HAP-1 (cell line): Measurements from ENCODE around the gene SFSWAP.
"Not testable (repeated sequence)": the region's sequence is repeated elsewhere in the genome, so short reads cannot be mapped to it uniquely, and the experiment has no call there.

Source experiments
- DNase-seq, 2 experiments: peaks; one replicate each; pipeline ENCODE4 v3.0.0-alpha.2; 2016 to 2020; ENCODE audit warnings: low spot score in 2 of 2
- H3K27me3 ChIP-seq: fragments of 250-450 bp; sonication (Bioruptor Pico); 2 replicates; pipeline ENCODE4 v1.5.1; 2020; ENCODE audit warnings: low read depth, mild to moderate bottlenecking, moderate library complexity
- H3K36me3 ChIP-seq: fragments of 250-450 bp; sonication (Bioruptor Pico); replicated peaks from 2 replicates; pipeline ENCODE4 v1.5.1; 2020; ENCODE audit warnings: mild to moderate bottlenecking
- H3K4me1 ChIP-seq: fragments of 250-450 bp; sonication (Bioruptor Pico); 2 replicates; pipeline ENCODE4 v1.5.1; 2020; ENCODE audit warnings: mild to moderate bottlenecking
- H3K4me3 ChIP-seq: fragments of 250-450 bp; sonication (Bioruptor Pico); 2 replicates; pipeline ENCODE4 v1.5.1; 2020; ENCODE audit warnings: mild to moderate bottlenecking, moderate library complexity
- H3K9me3 ChIP-seq: fragments of 250-450 bp; sonication (Bioruptor Pico); 2 replicates; pipeline ENCODE4 v1.5.1; 2020; ENCODE audit warnings: mild to moderate bottlenecking, moderate library complexity
- in situ Hi-C: fragments of 300-500 bp; cut with MboI; formaldehyde crosslinking; loops from 3 replicates; pipeline ENCODE4 v1.14.3; 2020; ENCODE audit warnings: low sequenced_read_pairs, inconsistent platforms, mixed read lengths

Gene SFSWAP

DNA sequence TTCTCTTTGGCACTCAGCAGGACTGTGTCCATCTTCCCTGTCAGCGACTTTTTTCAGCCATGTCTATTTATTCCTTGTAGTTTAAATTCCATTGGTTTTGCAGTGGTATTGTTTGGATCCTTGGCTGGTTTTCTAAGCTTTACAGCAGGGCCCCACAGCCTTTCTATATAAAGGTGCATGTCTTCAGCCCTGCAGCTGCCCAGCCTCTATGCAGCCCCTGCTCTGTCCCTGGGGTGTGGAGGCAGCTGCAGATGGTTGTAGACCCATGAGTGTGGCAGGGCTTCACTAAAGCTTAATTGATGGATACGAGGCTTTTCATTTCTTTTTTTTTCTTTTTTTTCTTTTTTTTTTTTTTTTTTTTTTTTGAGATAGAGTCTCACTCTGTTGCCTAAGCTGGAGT is 29.7 kb downstream of the SFSWAP start:
- no peak for DNase-seq
- Histone ChIP-seq H3K36me3 (peaks cover 52% of the 10 kb centered on the region), H3K27me3 (no peaks in the 10 kb centered on the region), H3K4me3 (no peak overlapping the region), H3K9me3 (peaks cover 10% of the 10 kb centered on the region), H3K4me1 (no peaks in the 10 kb centered on the region)
- in situ Hi-C loops: no loop called here

DNA sequence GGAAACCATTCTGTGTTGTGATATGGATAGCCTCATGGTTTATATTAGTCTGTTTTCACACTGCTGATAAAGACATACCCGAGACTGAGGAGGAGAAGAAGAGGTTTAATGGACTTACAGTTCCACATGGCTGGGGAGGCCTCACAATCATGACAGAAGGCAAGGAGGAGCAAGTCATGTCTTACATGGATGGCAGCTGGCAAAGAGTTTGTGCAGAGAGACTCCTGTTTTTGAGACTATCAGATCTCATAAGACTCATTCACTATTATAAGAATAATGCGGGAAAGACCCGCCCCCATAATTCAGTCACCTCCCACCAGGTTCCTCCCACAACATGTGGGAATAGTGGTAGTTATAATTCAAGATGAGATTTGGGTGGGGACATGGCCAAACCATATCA is 31.9 kb downstream of the SFSWAP start:
- DNase-seq, H3K9me3 ChIP-seq, H3K4me3 ChIP-seq, H3K27me3 ChIP-seq, H3K4me1 ChIP-seq, in situ Hi-C loops: not testable (repeated sequence)
- peaks cover 63% of the 10 kb centered on the region for H3K36me3 ChIP-seq

DNA sequence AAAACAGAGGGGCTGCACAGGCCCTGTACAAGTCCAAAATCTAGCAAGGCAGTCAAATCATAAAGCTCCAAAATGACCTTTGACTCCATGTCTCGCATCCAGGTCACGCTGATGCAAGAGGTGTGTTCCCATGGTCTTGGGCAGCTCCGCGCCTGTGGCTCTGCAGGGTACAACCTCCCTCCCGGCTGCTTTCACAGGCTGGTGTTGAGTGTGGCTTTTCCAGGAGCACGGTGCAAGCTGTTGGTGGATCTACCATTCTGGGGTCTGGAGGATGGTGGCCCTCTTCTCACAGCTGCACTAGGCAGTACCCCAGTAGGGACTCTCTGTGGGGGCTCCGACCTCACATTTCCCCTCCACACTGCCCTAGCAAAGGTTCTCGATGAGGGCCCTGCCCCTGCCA is 32.5 kb downstream of the SFSWAP start:
- H3K27me3 ChIP-seq, H3K9me3 ChIP-seq, H3K4me1 ChIP-seq, DNase-seq, in situ Hi-C loops, H3K4me3 ChIP-seq: not testable (repeated sequence)
- H3K36me3 ChIP-seq: peaks cover 59% of the 10 kb centered on the region

DNA sequence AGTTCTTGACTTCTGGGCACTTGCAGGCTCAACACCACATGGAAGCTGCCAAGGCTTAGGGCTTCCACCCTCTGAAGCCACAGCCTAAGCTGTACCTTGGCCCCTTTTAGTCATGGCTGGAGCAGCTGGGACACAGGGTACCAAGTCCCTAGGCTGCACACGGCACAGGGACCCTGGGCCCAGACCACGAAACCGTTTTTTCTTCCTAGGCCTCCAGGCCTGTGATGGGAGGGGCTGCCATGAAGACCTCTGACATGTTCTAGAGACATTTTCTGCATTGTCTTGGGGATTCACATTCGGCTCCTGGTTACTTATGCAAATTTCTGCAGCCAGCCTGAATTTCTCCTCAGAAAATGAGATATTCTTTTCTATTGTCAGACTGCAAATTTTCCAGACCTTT is 33.0 kb downstream of the SFSWAP start:
- H3K4me3 ChIP-seq, H3K9me3 ChIP-seq, in situ Hi-C loops, H3K4me1 ChIP-seq, H3K27me3 ChIP-seq, DNase-seq: not testable (repeated sequence)
- peaks cover 58% of the 10 kb centered on the region for H3K36me3 ChIP-seq

DNA sequence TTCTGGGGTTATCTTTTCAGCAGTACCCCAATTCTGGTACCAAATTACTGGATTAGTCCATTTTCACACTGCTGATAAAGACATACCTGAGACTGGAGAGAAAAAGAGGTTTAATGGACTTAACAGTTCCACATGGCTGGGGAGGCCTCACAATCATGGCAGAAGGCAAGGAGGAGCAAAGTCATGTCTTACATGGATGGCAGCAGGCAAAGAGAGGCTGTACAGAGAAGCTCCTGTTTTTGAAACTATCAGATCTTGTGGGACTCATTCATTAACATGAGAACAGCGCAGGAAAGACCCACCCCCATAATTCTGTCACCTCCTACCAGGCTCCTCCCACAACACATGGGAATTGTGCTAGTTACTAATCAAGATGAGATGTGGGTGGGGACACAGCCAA is 33.8 kb downstream of the SFSWAP start:
- H3K4me1 ChIP-seq, H3K9me3 ChIP-seq, in situ Hi-C loops, H3K4me3 ChIP-seq, DNase-seq, H3K27me3 ChIP-seq: not testable (repeated sequence)
- peaks cover 61% of the 10 kb centered on the region for H3K36me3 ChIP-seq

DNA sequence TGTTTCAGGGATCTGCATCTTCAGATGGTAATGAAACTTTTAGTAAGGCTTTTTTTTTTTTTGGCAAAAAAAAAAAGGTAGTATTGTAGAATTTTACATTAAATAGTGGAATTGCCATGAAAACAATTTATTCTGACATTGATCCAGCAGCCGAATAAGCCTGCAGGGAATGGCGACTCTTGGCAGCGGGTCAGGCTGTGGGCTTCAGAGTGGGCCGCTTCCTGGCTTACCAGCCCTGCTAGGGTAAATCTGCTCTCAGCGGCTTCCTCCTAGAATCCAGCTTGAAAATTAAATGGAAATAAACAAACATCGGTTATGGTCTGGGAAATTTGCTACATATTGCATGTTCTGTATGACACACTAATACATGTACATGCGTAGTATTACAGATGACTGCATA is 34.8 kb downstream of the SFSWAP start:
- in situ Hi-C loops: no loop called here
- no peaks in the 10 kb centered on the region for H3K4me1 ChIP-seq
- H3K36me3 ChIP-seq: peaks cover 56% of the 10 kb centered on the region
- peaks cover 10% of the 10 kb centered on the region for H3K9me3 ChIP-seq
- H3K4me3 ChIP-seq: no peak overlapping the region
- no peaks in the 10 kb centered on the region for H3K27me3 ChIP-seq
- no peak for DNase-seq

DNA sequence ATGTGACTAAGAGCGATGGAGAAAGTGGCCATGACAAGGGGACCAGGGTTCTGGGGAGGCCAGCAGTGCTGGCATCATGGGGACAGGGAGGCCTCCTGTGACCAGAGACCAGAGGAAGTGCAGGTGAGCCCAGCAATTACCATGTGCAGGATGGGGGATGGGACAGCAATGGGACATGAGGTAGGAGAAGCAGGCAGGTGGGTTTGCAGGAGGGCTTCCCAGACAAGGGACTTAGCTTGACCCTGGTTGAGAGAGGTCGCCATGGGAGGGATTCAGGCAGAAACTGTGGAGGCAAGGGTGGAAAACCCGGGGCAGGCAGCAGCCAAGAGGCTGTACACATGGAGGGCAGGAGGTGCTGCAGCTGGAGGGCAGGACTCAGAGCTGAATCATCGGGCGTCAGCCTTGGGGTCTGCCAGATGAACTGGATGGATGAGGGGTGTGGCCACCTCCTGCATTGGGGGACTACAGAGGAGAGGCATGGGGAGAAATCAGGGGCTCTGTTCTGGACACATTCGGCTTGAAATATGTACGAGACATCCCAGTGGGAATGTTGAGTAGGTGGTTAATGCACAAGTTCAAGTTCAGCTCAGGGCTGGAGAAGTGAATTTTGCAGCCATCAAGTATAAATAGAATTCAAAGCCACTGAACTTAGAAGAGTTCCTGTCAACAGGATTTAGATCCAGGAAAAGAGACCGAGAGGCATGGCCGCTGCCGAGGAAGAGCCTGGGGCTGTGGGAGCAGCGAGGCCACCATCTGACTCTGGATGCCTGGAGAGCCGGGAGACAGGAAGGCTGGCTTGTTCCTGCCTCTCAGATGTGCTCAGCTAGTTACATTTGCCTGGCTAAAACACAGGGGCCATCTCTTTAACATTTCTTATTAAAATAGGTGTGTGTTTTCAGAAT is 36.6 kb downstream of the SFSWAP start:
- DNase-seq: no peak
- in situ Hi-C loops: no loop called here
- Histone ChIP-seq H3K36me3 (peaks cover 51% of the 10 kb centered on the region), H3K4me1 (no peaks in the 10 kb centered on the region), H3K9me3 (peaks cover 10% of the 10 kb centered on the region), H3K27me3 (no peaks in the 10 kb centered on the region), H3K4me3 (no peak overlapping the region)

DNA sequence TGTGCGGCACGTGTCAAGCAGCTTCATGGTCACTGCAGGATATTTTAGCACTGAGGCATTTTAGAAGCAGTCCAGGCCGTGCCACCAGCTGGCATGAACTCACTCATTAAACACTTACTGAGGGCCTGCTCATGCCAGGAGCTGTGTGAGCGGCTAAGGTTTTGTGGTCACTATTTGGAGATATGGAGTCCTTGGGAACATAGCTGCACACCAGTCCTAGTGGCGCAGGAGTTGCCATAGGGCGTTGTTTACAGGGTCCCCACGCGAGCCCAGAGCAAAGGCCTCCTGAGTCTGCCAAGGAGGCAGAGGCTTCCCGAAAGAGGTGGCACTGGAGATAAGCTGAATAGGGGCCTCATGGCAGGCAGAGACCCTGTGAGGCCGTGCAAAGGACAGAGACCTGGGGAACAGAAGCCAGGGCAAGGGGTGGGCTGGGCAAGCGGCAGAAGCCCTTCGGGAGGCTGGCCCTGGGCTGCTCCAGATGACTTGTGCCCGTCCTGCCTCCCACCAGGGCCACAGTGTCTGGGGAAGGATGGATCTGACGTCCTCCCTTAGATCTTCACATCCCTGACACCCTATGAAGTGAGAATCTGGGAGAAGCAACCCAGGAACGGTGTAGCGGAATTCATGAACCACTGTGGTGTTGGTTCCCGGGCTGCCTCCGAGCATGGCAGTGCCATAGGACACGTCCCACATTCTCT is 38.9 kb downstream of the SFSWAP start:
- DNase-seq: no peak
- no peaks in the 10 kb centered on the region for H3K27me3 ChIP-seq
- in situ Hi-C loops: no loop called here
- H3K4me1 ChIP-seq: no peaks in the 10 kb centered on the region
- H3K9me3 ChIP-seq: no peaks in the 10 kb centered on the region
- H3K4me3 ChIP-seq: no peak overlapping the region
- H3K36me3 ChIP-seq: peaks cover 47% of the 10 kb centered on the region

DNA sequence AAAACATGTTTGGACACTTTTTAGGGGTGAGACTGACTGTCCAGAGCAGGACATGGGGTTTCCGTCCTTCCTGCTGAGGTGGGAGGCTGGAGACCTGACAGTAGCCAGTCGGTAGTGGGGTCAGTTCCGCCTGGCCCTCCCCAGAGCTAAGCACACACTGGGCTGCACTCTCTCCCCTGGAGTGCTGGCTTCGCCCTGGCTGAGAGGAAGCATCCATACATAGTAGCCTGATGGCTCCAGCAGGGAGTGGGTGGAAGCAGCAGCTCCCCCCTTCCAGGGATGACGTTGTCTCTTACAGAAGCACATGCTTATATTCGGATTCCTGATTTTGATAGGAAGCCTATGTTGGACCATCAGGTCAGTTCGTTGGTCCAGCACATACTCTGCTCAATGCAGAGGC is 40.4 kb downstream of the SFSWAP start:
- Histone ChIP-seq H3K36me3 (peaks cover 51% of the 10 kb centered on the region), H3K4me3 (no peak overlapping the region), H3K9me3 (no peaks in the 10 kb centered on the region), H3K4me1 (no peaks in the 10 kb centered on the region), H3K27me3 (no peaks in the 10 kb centered on the region)
- in situ Hi-C loops: no loop called here
- no peak for DNase-seq

DNA sequence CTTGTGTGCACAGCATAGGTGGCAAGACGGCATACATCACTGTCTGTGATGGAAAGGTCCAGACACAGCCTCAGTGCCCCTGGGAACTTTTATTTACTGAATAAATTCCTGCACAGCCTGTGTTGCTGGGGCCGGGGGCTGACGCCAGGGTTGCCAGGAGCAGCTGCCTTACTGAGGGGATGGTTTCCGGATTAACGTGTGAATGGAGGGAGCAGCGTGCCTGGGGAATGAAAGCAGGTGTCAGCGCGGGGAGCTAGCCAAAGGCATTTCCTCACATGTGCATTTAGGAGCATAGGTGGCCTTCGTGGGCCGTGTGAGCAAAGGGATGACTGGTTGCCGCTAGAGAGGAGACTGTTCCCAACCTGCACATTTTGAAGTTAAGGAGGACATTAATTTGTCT is 41.6 kb downstream of the SFSWAP start:
- in situ Hi-C loops: no loop called here
- Histone ChIP-seq H3K4me3 (no peak overlapping the region), H3K27me3 (no peaks in the 10 kb centered on the region), H3K4me1 (no peaks in the 10 kb centered on the region), H3K9me3 (no peaks in the 10 kb centered on the region), H3K36me3 (peaks cover 59% of the 10 kb centered on the region)
- no peak for DNase-seq

DNA sequence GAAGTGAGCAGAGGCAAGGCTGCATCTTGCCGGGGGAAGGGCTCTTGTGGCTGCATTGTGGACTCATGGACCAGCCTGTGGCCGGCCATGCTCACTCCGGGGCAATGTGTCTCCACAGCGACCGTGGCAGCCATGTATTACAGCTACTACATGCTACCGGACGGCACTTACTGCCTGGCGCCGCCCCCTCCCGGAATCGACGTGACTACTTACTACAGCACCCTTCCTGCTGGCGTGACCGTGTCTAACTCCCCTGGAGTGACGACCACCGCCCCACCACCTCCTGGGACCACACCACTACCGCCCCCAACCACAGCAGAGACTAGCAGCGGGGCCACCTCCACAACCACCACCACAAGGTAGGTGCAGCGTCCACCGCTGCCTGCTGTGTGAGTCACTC is 42.1 kb downstream of the SFSWAP start:
- H3K4me1 ChIP-seq: no peaks in the 10 kb centered on the region
- H3K4me3 ChIP-seq: no peak overlapping the region
- H3K9me3 ChIP-seq: no peaks in the 10 kb centered on the region
- in situ Hi-C loops: no loop called here
- no peak for DNase-seq
- H3K27me3 ChIP-seq: no peaks in the 10 kb centered on the region
- H3K36me3 ChIP-seq: peaks cover 60% of the 10 kb centered on the region

DNA sequence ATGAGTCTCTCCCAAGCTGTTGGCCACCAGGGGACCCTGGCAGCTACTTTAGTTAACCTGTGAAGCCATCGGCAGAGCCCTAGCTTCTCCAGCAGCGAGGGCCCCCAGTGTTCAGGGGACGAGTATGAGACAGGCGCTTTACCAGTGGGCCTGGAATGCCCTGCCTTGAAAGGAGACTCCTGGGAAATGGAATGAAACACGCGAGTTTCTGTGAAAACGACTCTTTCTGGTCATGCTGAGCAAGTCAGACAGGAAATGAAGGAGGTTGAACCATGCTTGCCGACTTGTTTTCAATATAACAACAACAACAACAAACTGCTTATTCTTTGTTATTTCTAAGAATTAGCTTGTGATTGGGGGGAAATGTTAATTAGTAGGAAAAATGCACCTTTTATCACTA is 42.9 kb downstream of the SFSWAP start:
- in situ Hi-C loops: no loop called here
- Histone ChIP-seq H3K27me3 (no peaks in the 10 kb centered on the region), H3K36me3 (peaks cover 68% of the 10 kb centered on the region), H3K4me1 (no peaks in the 10 kb centered on the region), H3K9me3 (no peaks in the 10 kb centered on the region), H3K4me3 (no peak overlapping the region)
- DNase-seq: no peak

DNA sequence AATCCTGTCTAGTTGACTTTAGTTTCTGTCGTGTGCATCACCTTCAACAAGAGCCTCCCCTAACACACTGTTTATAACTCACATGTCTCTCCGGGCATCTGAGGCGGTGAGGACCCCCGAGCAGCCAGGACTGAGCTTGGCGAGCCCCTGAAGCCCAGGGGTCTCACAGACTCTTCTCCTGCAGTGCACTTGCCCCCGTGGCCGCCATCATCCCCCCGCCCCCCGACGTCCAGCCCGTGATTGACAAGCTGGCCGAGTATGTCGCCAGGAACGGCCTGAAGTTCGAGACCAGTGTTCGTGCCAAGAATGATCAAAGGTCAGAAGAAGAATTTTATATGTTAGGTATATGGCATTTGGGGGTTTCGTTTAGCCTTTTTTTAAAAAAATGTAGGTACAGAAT is 43.3 kb downstream of the SFSWAP start:
- Histone ChIP-seq H3K36me3 (peaks cover 68% of the 10 kb centered on the region), H3K9me3 (no peaks in the 10 kb centered on the region)

DNA sequence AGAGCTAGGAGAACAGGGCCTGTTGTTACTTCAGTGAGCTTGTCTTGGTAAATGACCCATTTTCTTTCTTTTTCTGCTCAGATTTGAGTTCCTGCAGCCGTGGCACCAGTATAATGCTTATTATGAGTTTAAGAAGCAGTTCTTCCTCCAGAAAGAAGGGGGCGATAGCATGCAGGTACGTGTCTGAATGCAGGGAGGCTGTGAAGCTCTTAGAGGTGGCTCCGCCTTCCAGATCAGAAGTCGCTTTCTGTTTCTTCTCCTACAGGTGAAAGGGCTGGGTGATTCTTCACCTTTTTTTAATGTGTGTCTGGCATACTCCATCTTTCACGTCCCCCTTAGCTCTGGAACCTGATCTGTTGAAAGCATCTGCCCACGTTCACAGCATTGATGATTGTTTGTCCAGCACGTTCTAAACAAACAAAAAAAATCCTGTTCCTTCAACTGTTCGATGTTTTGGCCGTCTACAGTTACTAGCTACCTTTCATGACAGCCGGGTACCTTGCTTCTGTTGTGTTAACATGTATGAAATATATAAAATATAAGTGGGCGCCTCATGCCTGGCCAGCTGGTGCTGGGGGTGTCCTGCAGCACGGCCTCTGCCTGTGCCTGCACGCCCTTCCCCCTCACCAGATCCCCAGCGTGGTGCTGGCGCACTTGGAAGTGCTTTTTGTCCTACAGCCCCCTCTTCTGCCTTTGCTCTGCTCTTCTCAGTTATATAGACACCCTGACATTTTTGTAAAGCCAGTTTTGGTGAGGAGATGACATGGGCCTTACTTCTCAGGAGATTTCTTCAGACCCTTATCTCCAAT is 44.6 kb downstream of the SFSWAP start:
- H3K27me3 ChIP-seq: no peaks in the 10 kb centered on the region
- no peaks in the 10 kb centered on the region for H3K9me3 ChIP-seq
- DNase-seq: peak; percentile 53 to 64
- in situ Hi-C loops: no loop called here
- H3K4me3 ChIP-seq: no peak overlapping the region
- peaks cover 65% of the 10 kb centered on the region for H3K36me3 ChIP-seq
- H3K4me1 ChIP-seq: no peaks in the 10 kb centered on the region; the same call in 1 of the 2 replicates

More for the DNA sequence above, 43.3 kb downstream of the SFSWAP start:
- no peak overlapping the region for H3K4me3 ChIP-seq
- H3K4me1 ChIP-seq: no peaks in the 10 kb centered on the region
- in situ Hi-C loops: no loop called here
- H3K27me3 ChIP-seq: no peaks in the 10 kb centered on the region
- no peak for DNase-seq
